Mesenchymal stem cell (in vitro differentiated cells and primary cell): ENCODE data around the gene ANKRD31.

Experiments used
- DNase-seq: peaks from one replicate; pipeline ENCODE4 v3.0.0-alpha.2; 2013
- H2AFZ ChIP-seq: one replicate; pipeline ENCODE4 v1.6.1; 2013; ENCODE audit warnings: low read depth, mild to moderate bottlenecking, control low read depth, inconsistent platforms, low read length, moderate library complexity
- H2AK5ac ChIP-seq: 2 replicates; pipeline ENCODE4 v1.6.1; 2013; ENCODE audit warnings: low read length, moderate library complexity, mild to moderate bottlenecking, inconsistent platforms; ENCODE audit not compliant: severe bottlenecking
- H2BK120ac ChIP-seq: one replicate; pipeline ENCODE4 v1.6.1; 2013; ENCODE audit warnings: low read depth, mild to moderate bottlenecking, inconsistent platforms, low read length, moderate library complexity
- H2BK12ac ChIP-seq, 2 experiments: one replicate each; pipeline ENCODE4 v1.6.1; 2013; ENCODE audit warnings: inconsistent platforms in 2 of 2, low read length in 2 of 2, mild to moderate bottlenecking in 2 of 2, moderate library complexity in 2 of 2, control low read depth in 1 of 2
- H2BK15ac ChIP-seq: one replicate; pipeline ENCODE4 v1.6.1; 2013; ENCODE audit warnings: mild to moderate bottlenecking, low read depth, inconsistent platforms; ENCODE audit not compliant: poor library complexity, severe bottlenecking
- H2BK5ac ChIP-seq: 2 replicates; pipeline ENCODE4 v1.6.1; 2013; ENCODE audit warnings: low read depth, mild to moderate bottlenecking, low read length, control low read depth, inconsistent platforms; ENCODE audit not compliant: poor library complexity, severe bottlenecking
- H3K14ac ChIP-seq, 2 experiments: one replicate each; pipeline ENCODE4 v1.6.1; 2013; ENCODE audit warnings: inconsistent platforms in 2 of 2, low read length in 2 of 2, control low read depth in 1 of 2, mild to moderate bottlenecking in 1 of 2, moderate library complexity in 1 of 2
- H3K18ac ChIP-seq, 2 experiments: one replicate each; pipeline ENCODE4 v1.6.1; 2013; ENCODE audit warnings: inconsistent platforms in 2 of 2, low read length in 2 of 2, control low read depth in 1 of 2, low read depth in 1 of 2, mild to moderate bottlenecking in 1 of 2
- H3K23ac ChIP-seq, 2 experiments: one replicate each; pipeline ENCODE4 v1.6.1; 2013; ENCODE audit warnings: inconsistent platforms in 2 of 2, low read length in 2 of 2, mild to moderate bottlenecking in 2 of 2, moderate library complexity in 2 of 2, control low read depth in 1 of 2
- H3K27ac ChIP-seq: 2 replicates; pipeline ENCODE4 v1.5.1; 2013; ENCODE audit warnings: mild to moderate bottlenecking, moderate library complexity, low read length, control low read depth, inconsistent platforms; ENCODE audit not compliant: poor library complexity, severe bottlenecking
- H3K27me3 ChIP-seq, 2 experiments: 2 replicates each; pipeline versions ENCODE4 v1.6.1 to v1.7.0; 2013; ENCODE audit warnings: low read length in 2 of 2, mild to moderate bottlenecking in 2 of 2, moderate library complexity in 2 of 2, control low read depth in 1 of 2, inconsistent platforms in 1 of 2; ENCODE audit not compliant: control insufficient read depth in 1 of 2, insufficient read depth in 1 of 2
- H3K36me3 ChIP-seq, 2 experiments: 2 replicates each; pipeline versions ENCODE4 v1.6.1 to v1.7.0; 2013; ENCODE audit warnings: low read length in 2 of 2, control low read depth in 1 of 2, inconsistent platforms in 1 of 2, low read depth in 1 of 2, mild to moderate bottlenecking in 1 of 2; ENCODE audit not compliant: insufficient read depth in 2 of 2, control insufficient read depth in 1 of 2
- H3K4ac ChIP-seq, 2 experiments: one replicate each; pipeline ENCODE4 v1.6.1; 2013; ENCODE audit warnings: inconsistent platforms in 2 of 2, low read length in 2 of 2, mild to moderate bottlenecking in 2 of 2, moderate library complexity in 2 of 2, control low read depth in 1 of 2, low read depth in 1 of 2
- H3K4me1 ChIP-seq: 2 replicates; pipeline ENCODE4 v1.6.1; 2013; ENCODE audit warnings: low read depth, low read length, control low read depth; ENCODE audit not compliant: control insufficient read depth, insufficient read depth
- H3K4me2 ChIP-seq: 2 replicates; pipeline ENCODE4 v1.6.1; 2013; ENCODE audit warnings: low read length, mild to moderate bottlenecking, inconsistent platforms; ENCODE audit not compliant: poor library complexity, severe bottlenecking
- H3K4me3 ChIP-seq, 2 experiments: 2 replicates each; pipeline versions ENCODE4 v1.5.1 to v1.7.0; 2013; ENCODE audit warnings: low read length in 2 of 2, mild to moderate bottlenecking in 2 of 2, control low read depth in 1 of 2, low read depth in 1 of 2; ENCODE audit not compliant: insufficient read depth in 1 of 2
- H3K79me1 ChIP-seq: replicated peaks from 2 replicates; pipeline ENCODE4 v1.6.1; 2013; ENCODE audit warnings: mild to moderate bottlenecking, control low read depth, low read length, inconsistent platforms; ENCODE audit not compliant: poor library complexity, severe bottlenecking
- H3K9ac ChIP-seq: 2 replicates; pipeline ENCODE4 v1.7.0; 2013; ENCODE audit warnings: mild to moderate bottlenecking, low read length, moderate library complexity
- H3K9me3 ChIP-seq: 2 replicates; pipeline ENCODE4 v1.7.0; 2013; ENCODE audit warnings: mild to moderate bottlenecking, low read length; ENCODE audit not compliant: control insufficient read depth
- H4K8ac ChIP-seq: one replicate; pipeline ENCODE4 v1.6.1; 2013; ENCODE audit warnings: inconsistent platforms, mild to moderate bottlenecking, low read length, moderate library complexity
- H4K91ac ChIP-seq: one replicate; pipeline ENCODE4 v1.6.1; 2013; ENCODE audit warnings: mild to moderate bottlenecking, low read length, inconsistent platforms
- WGBS: methylation state at CpG from one replicate; pipeline ENCODE4 v1.1.7; 2013; ENCODE audit warnings: mixed read lengths; 5-methylcytosine and 5-hydroxymethylcytosine counted together

Gene ANKRD31

DNA sequence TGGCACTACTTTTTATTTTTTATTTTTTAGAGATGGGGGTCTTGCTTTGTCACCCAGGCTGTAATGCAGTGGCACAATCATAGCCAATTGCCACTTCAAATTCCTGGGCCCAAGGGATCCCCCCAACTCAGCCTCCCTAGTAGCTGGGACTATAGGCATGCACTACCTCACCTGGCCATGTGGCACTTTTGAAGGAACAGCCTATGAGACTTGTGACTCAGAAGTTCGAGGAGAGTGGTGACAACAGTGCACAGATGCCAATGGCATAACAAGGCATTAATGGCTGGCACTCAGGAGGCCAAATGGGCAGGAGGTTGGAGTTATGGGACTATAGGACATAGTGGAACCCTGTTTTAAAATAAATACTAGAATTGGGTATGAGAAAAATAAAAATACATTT lies 33.7 kb downstream of the ANKRD31 start:
- Histone ChIP-seq H4K8ac (no peak overlapping the region), H3K4me2 (no peak overlapping the region), H2BK12ac (no peak overlapping the region), H3K79me1 (no peaks in the 10 kb centered on the region), H2AK5ac (no peak overlapping the region), H3K4ac (no peak overlapping the region), H3K9ac (no peak overlapping the region), H4K91ac (no peak overlapping the region), H2BK5ac (no peak overlapping the region), H3K4me3 (no peak overlapping the region), H3K27ac (no peak overlapping the region), H3K36me3 (no peaks in the 10 kb centered on the region), H3K27me3 (no peaks in the 10 kb centered on the region), H2AFZ (no peak overlapping the region), H3K23ac (no peak overlapping the region), H3K9me3 (no peaks in the 10 kb centered on the region), H3K4me1 (no peaks in the 10 kb centered on the region), H2BK15ac (no peak overlapping the region), H2BK120ac (no peak overlapping the region), H3K18ac (no peak overlapping the region), H3K14ac (no peak overlapping the region)
- no peak for DNase-seq
- WGBS = 83% methylated on average over 1 of the region's 1 CpG

DNA sequence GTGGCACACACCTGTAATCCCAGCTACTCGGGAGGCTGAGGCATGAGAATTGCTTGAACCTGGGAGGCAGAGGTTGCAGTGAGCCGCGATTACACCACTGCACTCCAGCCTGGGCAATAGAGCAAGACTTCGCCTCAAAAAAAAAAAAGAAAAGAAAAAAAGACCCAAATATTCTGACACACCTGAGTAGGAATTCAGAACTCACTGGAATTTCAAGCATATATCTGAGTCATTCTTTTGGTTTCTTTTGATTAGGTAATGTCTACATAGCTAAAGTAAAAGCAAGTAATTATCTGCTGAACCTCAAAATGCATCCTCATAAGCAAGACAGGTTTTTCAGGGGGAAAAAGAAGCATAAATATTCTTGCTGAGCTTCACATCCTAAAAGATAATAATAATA lies 35.9 kb downstream of the ANKRD31 start:
- Histone ChIP-seq H4K8ac (no peak overlapping the region), H3K18ac (no peak overlapping the region), H3K36me3 (no peaks in the 10 kb centered on the region), H3K4ac (no peak overlapping the region), H2BK12ac (no peak overlapping the region), H3K14ac (no peak overlapping the region), H3K4me1 (no peaks in the 10 kb centered on the region), H2AK5ac (no peak overlapping the region), H2AFZ (no peak overlapping the region), H3K27ac (no peak overlapping the region), H3K9me3 (no peaks in the 10 kb centered on the region), H2BK15ac (no peak overlapping the region), H3K79me1 (no peaks in the 10 kb centered on the region), H2BK120ac (no peak overlapping the region), H3K4me3 (no peak overlapping the region), H3K23ac (no peak overlapping the region), H4K91ac (no peak overlapping the region), H3K4me2 (no peak overlapping the region), H2BK5ac (no peak overlapping the region), H3K27me3 (no peaks in the 10 kb centered on the region), H3K9ac (no peak overlapping the region)
- WGBS = 92% methylated on average over 3 of the region's 4 CpGs
- no peak for DNase-seq

DNA sequence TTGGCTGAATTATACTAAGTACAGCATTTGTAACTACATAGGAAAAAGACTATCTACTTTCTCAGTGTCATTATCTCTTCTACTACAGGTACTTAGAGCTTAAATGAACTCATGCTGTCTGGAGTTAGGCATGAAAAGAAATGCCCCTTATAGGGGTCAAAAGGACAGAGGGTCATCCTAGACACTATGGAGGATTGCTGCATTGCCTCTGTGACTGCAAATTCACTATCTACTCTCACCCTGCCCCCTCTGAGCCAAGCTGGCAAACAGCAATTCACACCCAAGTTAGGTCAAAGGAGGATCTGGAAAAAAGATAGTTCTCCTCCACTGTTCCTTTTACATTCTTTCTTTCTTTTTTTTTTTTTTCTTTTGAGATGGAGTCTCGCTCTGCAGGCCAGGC lies 36.7 kb downstream of the ANKRD31 start:
- Histone ChIP-seq H3K9ac (no peak overlapping the region), H3K27ac (no peak overlapping the region), H3K27me3 (no peaks in the 10 kb centered on the region), H2AK5ac (no peak overlapping the region), H3K79me1 (no peaks in the 10 kb centered on the region), H4K91ac (no peak overlapping the region), H3K4ac (no peak overlapping the region), H3K9me3 (no peaks in the 10 kb centered on the region), H3K4me1 (no peaks in the 10 kb centered on the region), H3K4me2 (no peak overlapping the region), H3K36me3 (no peaks in the 10 kb centered on the region), H2BK15ac (no peak overlapping the region), H2BK120ac (no peak overlapping the region), H2BK12ac (no peak overlapping the region), H2BK5ac (no peak overlapping the region), H4K8ac (no peak overlapping the region), H3K23ac (no peak overlapping the region), H2AFZ (no peak overlapping the region), H3K14ac (no peak overlapping the region), H3K18ac (no peak overlapping the region), H3K4me3 (no peak overlapping the region)
- WGBS = 100% methylated on average over 1 of the region's 1 CpG
- DNase-seq = no peak

DNA sequence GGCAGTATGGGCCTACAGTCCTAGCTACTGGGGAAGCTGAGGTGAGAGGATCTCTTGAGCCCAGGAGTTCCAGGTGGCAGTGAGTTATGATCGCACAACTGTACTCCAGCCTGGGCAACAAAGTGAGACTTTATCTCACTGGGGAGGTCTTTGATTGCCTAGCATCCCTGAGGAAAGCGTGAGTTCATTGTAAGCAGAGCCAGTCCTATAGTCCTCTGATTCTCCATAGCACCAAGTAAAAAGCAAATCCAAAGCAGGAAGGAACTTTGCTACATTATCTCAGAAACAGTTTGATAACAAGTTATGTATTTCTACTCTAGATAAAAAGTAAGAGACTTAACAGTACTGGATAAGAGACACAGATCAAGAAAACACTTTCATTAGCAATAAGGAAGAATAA lies 37.6 kb downstream of the ANKRD31 start:
- Histone ChIP-seq H3K4me1 (no peaks in the 10 kb centered on the region), H3K4me2 (no peak overlapping the region), H3K9ac (no peak overlapping the region), H3K4me3 (no peak overlapping the region), H3K14ac (no peak overlapping the region), H3K36me3 (no peaks in the 10 kb centered on the region), H2BK120ac (no peak overlapping the region), H3K23ac (no peak overlapping the region), H3K27ac (no peak overlapping the region), H3K27me3 (no peaks in the 10 kb centered on the region), H2BK12ac (no peak overlapping the region), H2BK15ac (no peak overlapping the region), H3K4ac (no peak overlapping the region), H2AK5ac (no peak overlapping the region), H4K91ac (no peak overlapping the region), H3K9me3 (no peaks in the 10 kb centered on the region), H2AFZ (no peak overlapping the region), H3K79me1 (no peaks in the 10 kb centered on the region), H2BK5ac (no peak overlapping the region), H4K8ac (no peak overlapping the region), H3K18ac (no peak overlapping the region)
- 90% methylated on average over 2 of the region's 2 CpGs for WGBS
- DNase-seq = no peak
